GM12874 (cell line): ENCODE data around the gene ERLIN1.

Experiments used
- TF ChIP-seq, protein P1 (sequence below): IDR thresholded peaks from 2 replicates; pipeline ENCODE4 v1.5.1; 2011; ENCODE audit warnings: low read depth, mild to moderate bottlenecking, control low read depth, low read length, moderate library complexity; ENCODE audit not compliant: insufficient read depth

Gene ERLIN1

GRCh38 chr10:100208276-100208675 is 22.4 kb upstream of the ERLIN1 start:
- TF ChIP-seq, protein P1, sequence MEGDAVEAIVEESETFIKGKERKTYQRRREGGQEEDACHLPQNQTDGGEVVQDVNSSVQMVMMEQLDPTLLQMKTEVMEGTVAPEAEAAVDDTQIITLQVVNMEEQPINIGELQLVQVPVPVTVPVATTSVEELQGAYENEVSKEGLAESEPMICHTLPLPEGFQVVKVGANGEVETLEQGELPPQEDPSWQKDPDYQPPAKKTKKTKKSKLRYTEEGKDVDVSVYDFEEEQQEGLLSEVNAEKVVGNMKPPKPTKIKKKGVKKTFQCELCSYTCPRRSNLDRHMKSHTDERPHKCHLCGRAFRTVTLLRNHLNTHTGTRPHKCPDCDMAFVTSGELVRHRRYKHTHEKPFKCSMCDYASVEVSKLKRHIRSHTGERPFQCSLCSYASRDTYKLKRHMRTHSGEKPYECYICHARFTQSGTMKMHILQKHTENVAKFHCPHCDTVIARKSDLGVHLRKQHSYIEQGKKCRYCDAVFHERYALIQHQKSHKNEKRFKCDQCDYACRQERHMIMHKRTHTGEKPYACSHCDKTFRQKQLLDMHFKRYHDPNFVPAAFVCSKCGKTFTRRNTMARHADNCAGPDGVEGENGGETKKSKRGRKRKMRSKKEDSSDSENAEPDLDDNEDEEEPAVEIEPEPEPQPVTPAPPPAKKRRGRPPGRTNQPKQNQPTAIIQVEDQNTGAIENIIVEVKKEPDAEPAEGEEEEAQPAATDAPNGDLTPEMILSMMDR, result no peak

GRCh38 chr10:100204370-100204769 is 18.5 kb upstream of the ERLIN1 start:
- TF ChIP-seq, protein P1, result no peak

DNA sequence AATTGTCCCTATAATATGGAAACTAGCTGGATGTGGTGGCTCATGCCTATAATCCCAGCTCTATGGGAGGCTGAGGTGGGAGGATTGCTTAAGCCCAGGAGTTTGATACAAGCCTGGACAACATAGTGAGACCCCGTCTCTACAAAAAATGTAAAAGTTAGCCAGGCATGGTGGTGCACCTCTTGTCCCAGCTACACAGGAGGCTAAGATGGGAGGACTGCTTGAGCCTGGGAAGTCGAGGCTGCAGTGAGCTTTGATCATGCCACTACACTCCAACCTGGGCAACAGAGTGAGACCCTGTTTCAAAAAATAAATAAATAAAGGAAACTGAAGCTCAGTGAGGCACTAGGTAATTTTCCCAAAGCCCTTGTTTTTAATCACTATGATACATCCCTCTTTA is 15.7 kb upstream of the ERLIN1 start:
- TF ChIP-seq, protein P1, result no peak

- TF ChIP-seq, protein P1, result no peak
These were observed 8.9 kb upstream of the ERLIN1 start for GRCh38 chr10:100194711-100195110.

DNA sequence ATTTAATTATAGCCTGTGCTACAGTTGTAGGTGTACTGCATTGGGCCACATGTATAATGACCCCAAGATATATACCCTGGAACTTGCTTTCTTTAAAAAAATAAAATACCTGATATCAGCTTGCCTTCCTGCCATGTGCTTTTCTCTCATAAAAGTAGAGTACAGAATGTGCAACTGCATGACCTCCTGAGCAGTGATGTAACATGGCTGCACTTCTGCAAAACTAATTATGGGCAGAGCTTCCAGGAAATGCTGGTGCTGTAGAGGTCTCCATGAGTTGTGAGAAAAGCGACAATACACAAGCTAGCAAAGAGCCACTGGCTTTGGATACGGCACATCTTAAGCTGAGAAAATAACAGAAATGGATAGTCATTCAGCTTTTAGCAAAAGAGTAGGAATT is 6.5 kb upstream of the ERLIN1 start:
- TF ChIP-seq, protein P1, result no peak

DNA sequence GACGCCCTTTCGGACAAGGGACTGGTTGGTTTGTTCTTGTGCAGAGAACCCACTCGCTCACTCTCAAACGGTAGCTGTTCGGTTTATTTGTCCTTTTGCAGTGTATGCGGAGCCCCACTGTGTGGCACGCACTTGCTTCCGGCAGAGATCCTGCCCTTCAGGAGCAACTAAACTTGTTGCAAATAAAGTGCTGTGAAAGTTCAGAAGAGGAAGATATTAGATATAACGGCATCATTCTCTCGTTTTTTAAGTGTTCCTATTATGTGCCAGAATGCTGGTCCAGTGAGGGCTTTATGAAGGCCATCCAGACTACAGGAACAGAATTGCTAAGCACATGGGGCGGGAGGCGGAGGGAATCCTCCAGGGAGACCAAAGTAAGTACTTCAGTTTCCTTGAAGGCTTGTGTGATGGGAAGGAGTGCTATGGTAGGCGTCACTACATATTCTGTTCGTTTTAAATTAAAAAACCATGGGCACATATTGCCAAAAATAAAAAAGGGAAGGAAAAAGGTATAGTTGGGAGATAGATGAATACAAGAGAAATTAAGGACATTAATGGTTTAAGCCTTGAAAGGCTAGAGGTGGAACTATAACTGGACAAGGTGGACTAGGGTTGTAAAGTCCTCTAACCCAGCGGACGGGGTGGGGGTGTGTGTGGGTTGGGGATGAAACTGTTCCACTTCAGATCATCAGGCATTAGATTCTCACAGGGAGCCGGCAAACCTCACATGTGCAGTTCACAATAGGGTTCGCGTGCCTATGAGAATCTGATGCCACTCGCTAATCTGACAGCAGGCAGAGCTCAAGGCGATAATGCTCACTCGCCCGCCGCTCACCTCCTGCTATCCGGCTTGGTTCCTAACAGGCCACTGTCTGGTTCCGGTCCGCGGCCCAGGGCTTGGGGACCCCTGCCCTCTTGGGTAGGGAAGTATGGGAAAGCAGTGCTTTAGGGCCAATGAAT is 704 bp upstream of the ERLIN1 start:
- TF ChIP-seq, protein P1, result no peak

- TF ChIP-seq, protein P1, result no peak
These were observed 989 bp downstream of the ERLIN1 start for GRCh38 chr10:100184840-100185239.
